OCI-LY1 (cell line): ENCODE data around the gene SMYD1.
A peak's percentile ranks its signal among the peaks of the same experiment; 100 is the strongest.

Experiments used
- H2AFZ ChIP-seq: fragments of 200-600 bp; sonication (generic), shearing (Covaris generic); 2 replicates; pipeline ENCODE4 v1.6.0; 2014; ENCODE audit warnings: antibody characterized with exemption, mild to moderate bottlenecking, low read length
- H3F3A ChIP-seq: fragments of 200-600 bp; sonication (generic), shearing (Covaris generic); 2 replicates; pipeline ENCODE4 v1.6.0; 2014; ENCODE audit warnings: mild to moderate bottlenecking, antibody characterized with exemption, low read length, moderate library complexity; ENCODE audit not compliant: insufficient read depth
- H3K27ac ChIP-seq: fragments of 200-600 bp; sonication (generic); 2 replicates; pipeline ENCODE4 v1.5.1; 2014; ENCODE audit warnings: low read length, mixed run types, mild to moderate bottlenecking, low read depth; ENCODE audit not compliant: poor library complexity, severe bottlenecking
- H3K27me3 ChIP-seq: fragments of 200-600 bp; sonication (generic); 2 replicates; pipeline ENCODE4 v1.6.0; 2014; ENCODE audit warnings: antibody characterized with exemption, mild to moderate bottlenecking, low read length, moderate library complexity; ENCODE audit not compliant: insufficient read depth
- H3K36me3 ChIP-seq: fragments of 200-600 bp; sonication (generic); 2 replicates; pipeline ENCODE4 v1.6.1; 2014; ENCODE audit warnings: mild to moderate bottlenecking, antibody characterized with exemption, low read length, moderate library complexity, mixed read lengths; ENCODE audit not compliant: insufficient read depth
- H3K4me1 ChIP-seq: fragments of 200-600 bp; sonication (generic); 2 replicates; pipeline ENCODE4 v1.5.1; 2014; ENCODE audit warnings: mild to moderate bottlenecking, low read length, moderate library complexity; ENCODE audit not compliant: insufficient read depth, severe bottlenecking
- H3K4me2 ChIP-seq: fragments of 200-600 bp; sonication (generic), shearing (Covaris generic); 2 replicates; pipeline ENCODE4 v1.6.1; 2014; ENCODE audit warnings: low read length
- H3K4me3 ChIP-seq: fragments of 200-600 bp; sonication (generic); 2 replicates; pipeline ENCODE4 v1.5.1; 2014; ENCODE audit warnings: low read length, low read depth, mild to moderate bottlenecking, mixed read lengths; ENCODE audit not compliant: poor library complexity, severe bottlenecking
- H3K79me2 ChIP-seq: fragments of 200-600 bp; shearing (Covaris generic); 2 replicates; pipeline ENCODE4 v1.6.1; 2016; ENCODE audit warnings: mixed run types, low read length, mixed read lengths; ENCODE audit not compliant: insufficient read depth
- H3K9ac ChIP-seq: fragments of 200-600 bp; sonication (generic), shearing (Covaris generic); 2 replicates; pipeline ENCODE4 v1.6.1; 2014; ENCODE audit warnings: mild to moderate bottlenecking, low read length, mixed read lengths
- H3K9me2 ChIP-seq: fragments of 200-600 bp; sonication (generic), shearing (Covaris generic); 2 replicates; pipeline ENCODE4 v1.6.1; 2014; ENCODE audit warnings: low read depth, mild to moderate bottlenecking, low read length, mixed read lengths
- H3K9me3 ChIP-seq: fragments of 200-600 bp; shearing (Covaris generic); 2 replicates; pipeline ENCODE4 v1.6.1; 2014; ENCODE audit warnings: low read length, mixed read lengths
- H4K20me1 ChIP-seq: fragments of 200-600 bp; sonication (generic), shearing (Covaris generic); 2 replicates; pipeline ENCODE4 v1.6.0; 2016; ENCODE audit warnings: mild to moderate bottlenecking, low read length; ENCODE audit not compliant: insufficient read depth
- EZH2 ChIP-seq: fragments of 200-600 bp; sonication (generic), shearing (Covaris generic); IDR thresholded peaks from 2 replicates; pipeline ENCODE4 v1.8.0; 2017; ENCODE audit warnings: borderline replicate concordance, mixed run types, mild to moderate bottlenecking, antibody characterized with exemption, low read length, moderate library complexity, mixed read lengths
- TF ChIP-seq, protein P1 (sequence below): fragments of 200-600 bp; sonication (generic), shearing (Covaris generic); IDR thresholded peaks from 2 replicates; pipeline ENCODE4 v1.5.1; 2017; ENCODE audit warnings: mild to moderate bottlenecking, antibody characterized with exemption, low read length, moderate library complexity, mixed read lengths

The SMYD1 gene

DNA sequence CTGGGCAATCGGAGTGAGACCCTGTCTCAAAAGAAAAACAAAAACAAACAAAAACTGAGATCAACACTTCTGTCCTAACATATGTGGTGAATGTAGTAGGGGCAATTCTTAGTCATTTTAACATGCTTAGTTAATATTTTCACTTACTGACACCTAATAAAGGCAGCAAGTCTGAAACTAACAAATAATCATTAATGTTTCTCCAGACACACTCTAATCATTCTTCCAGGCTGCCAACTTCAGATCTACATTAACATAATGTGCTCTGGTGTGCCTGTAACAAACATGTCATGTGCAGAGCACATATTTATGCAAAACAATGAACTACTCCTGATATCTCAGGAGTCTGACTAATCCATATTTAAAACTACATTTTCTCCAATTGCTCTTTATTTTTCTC is 18.0 kb upstream of the SMYD1 start:
- no peak for TF ChIP-seq EZH2
- TF ChIP-seq, protein P1, sequence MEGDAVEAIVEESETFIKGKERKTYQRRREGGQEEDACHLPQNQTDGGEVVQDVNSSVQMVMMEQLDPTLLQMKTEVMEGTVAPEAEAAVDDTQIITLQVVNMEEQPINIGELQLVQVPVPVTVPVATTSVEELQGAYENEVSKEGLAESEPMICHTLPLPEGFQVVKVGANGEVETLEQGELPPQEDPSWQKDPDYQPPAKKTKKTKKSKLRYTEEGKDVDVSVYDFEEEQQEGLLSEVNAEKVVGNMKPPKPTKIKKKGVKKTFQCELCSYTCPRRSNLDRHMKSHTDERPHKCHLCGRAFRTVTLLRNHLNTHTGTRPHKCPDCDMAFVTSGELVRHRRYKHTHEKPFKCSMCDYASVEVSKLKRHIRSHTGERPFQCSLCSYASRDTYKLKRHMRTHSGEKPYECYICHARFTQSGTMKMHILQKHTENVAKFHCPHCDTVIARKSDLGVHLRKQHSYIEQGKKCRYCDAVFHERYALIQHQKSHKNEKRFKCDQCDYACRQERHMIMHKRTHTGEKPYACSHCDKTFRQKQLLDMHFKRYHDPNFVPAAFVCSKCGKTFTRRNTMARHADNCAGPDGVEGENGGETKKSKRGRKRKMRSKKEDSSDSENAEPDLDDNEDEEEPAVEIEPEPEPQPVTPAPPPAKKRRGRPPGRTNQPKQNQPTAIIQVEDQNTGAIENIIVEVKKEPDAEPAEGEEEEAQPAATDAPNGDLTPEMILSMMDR: no peak
- Histone ChIP-seq H3K9me2 (no peaks in the 10 kb centered on the region), H3K27ac (no peak overlapping the region), H4K20me1 (no peaks in the 10 kb centered on the region; the same call in 1 of the 2 replicates), H3K4me1 (peaks cover 17% of the 10 kb centered on the region), H3K36me3 (peaks cover 39% of the 10 kb centered on the region), H3F3A (no peaks in the 10 kb centered on the region), H3K4me3 (no peak overlapping the region), H3K79me2 (peaks cover 18% of the 10 kb centered on the region), H3K9me3 (no peaks in the 10 kb centered on the region), H3K9ac (no peak overlapping the region), H3K27me3 (no peaks in the 10 kb centered on the region), H3K4me2 (no peak overlapping the region), H2AFZ (no peak overlapping the region)

DNA sequence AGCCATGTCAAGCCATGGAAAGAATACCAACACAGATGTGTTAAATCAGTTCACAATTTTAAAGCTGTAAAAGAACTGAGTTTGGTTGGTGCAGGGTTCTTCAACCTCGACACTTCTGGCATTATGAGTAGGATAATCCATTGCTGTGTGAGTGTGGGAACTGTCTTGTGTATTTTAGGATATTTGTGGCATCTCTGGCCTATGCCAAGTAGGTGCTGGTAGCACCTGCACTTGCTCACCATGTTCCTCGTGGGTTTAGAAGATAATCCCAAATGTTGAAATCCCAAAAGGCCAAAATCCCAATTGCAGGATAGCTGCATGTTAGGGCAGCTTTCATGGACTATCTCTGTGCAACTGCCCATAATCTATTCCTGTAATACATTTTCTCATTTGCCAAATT is 15.8 kb upstream of the SMYD1 start:
- no peak overlapping the region for H3K4me2 ChIP-seq
- no peak overlapping the region for H3K4me3 ChIP-seq
- TF ChIP-seq, protein P1: no peak
- TF ChIP-seq EZH2: no peak
- H3K79me2 ChIP-seq: peaks cover 24% of the 10 kb centered on the region
- no peaks in the 10 kb centered on the region for H3K27me3 ChIP-seq
- no peak overlapping the region for H3K9ac ChIP-seq
- no peaks in the 10 kb centered on the region for H3F3A ChIP-seq
- H2AFZ ChIP-seq: no peak overlapping the region
- H4K20me1 ChIP-seq: no peaks in the 10 kb centered on the region
- peaks cover 28% of the 10 kb centered on the region for H3K4me1 ChIP-seq
- no peak overlapping the region for H3K27ac ChIP-seq
- H3K9me3 ChIP-seq: no peaks in the 10 kb centered on the region
- H3K9me2 ChIP-seq: no peaks in the 10 kb centered on the region
- H3K36me3 ChIP-seq: peaks cover 39% of the 10 kb centered on the region

DNA sequence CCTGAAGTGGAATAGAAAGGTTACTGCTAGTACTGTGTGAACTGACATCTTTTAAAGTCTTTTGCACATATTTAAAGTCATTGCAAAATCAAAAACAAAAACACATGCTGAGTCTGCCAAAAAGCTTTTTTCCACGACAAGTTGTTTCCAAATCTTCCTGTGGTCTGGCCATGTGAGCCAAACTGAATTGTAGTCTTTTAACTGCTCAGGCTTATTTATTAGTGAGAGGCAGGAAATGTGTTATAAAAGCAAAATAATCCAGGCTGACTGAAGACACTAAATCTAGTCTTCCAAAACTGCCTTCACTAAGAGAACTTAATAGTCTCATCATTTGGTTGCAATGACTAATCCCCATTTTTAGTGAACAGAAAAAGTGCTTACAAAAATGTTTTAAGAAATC is 14.3 kb upstream of the SMYD1 start:
- peaks cover 39% of the 10 kb centered on the region for H3K36me3 ChIP-seq

More for the DNA sequence above, 14.3 kb upstream of the SMYD1 start:
- no peaks in the 10 kb centered on the region for H3K27me3 ChIP-seq
- peak overlapping the region; percentile 6 for H3K4me3 ChIP-seq
- peak overlapping the region; percentile 91; the same call in 1 of the 2 replicates for H3K9ac ChIP-seq
- H3K27ac ChIP-seq: no peak overlapping the region
- H3K4me2 ChIP-seq: peak overlapping the region; percentile 85
- no peaks in the 10 kb centered on the region for H4K20me1 ChIP-seq
- H3K79me2 ChIP-seq: peaks cover 24% of the 10 kb centered on the region
- H3K9me3 ChIP-seq: no peaks in the 10 kb centered on the region
- no peaks in the 10 kb centered on the region for H3F3A ChIP-seq
- H2AFZ ChIP-seq: no peak overlapping the region
- H3K9me2 ChIP-seq: no peaks in the 10 kb centered on the region
- TF ChIP-seq, protein P1: no peak
- TF ChIP-seq EZH2: no peak
- peaks cover 28% of the 10 kb centered on the region for H3K4me1 ChIP-seq
